Neural progenitor cell (in vitro differentiated cells): ENCODE measurements around the gene THSD4. TPM values are rescaled to one million over a fixed set of nuclear protein-coding genes. Genes with fewer than 3 reads are reported as not detected.
"Not testable (repeated sequence)": the region's sequence is repeated elsewhere in the genome, so short reads cannot be mapped to it uniquely, and the experiment has no call there.

Experiments
- DNase-seq: peaks from one replicate; pipeline ENCODE4 v3.0.0-alpha.2; 2016; ENCODE audit warnings: low spot score
- H2AFZ ChIP-seq: fragments of 200-600 bp; sonication (generic); replicated peaks from 2 replicates; pipeline ENCODE4 v1.6.1; 2016; ENCODE audit warnings: antibody characterized with exemption
- H3F3A ChIP-seq: fragments of 200-600 bp; sonication (generic); 2 replicates; pipeline ENCODE4 v1.6.1; 2016; ENCODE audit warnings: antibody characterized with exemption, low read depth
- H3K27ac ChIP-seq: fragments of 200-600 bp; sonication (generic); 2 replicates; pipeline ENCODE4 v1.5.1; 2016; ENCODE audit warnings: mild to moderate bottlenecking
- H3K27me3 ChIP-seq: fragments of 200-600 bp; sonication (generic); 2 replicates; pipeline ENCODE4 v1.6.1; 2016; ENCODE audit warnings: mild to moderate bottlenecking, moderate library complexity
- H3K36me3 ChIP-seq: fragments of 200-600 bp; sonication (generic); 2 replicates; pipeline ENCODE4 v1.5.1; 2016
- H3K4me1 ChIP-seq: fragments of 200-600 bp; sonication (generic); 2 replicates; pipeline ENCODE4 v1.6.1; 2016; ENCODE audit warnings: mixed run types
- H3K4me2 ChIP-seq: fragments of 200-600 bp; sonication (generic); 2 replicates; pipeline ENCODE4 v1.6.1; 2016
- H3K4me3 ChIP-seq: fragments of 200-600 bp; sonication (generic); 2 replicates; pipeline ENCODE4 v1.5.1; 2016
- H3K79me2 ChIP-seq: fragments of 200-600 bp; sonication (generic); 2 replicates; pipeline ENCODE4 v1.6.1; 2016; ENCODE audit warnings: low read depth
- H3K9ac ChIP-seq: fragments of 200-600 bp; sonication (generic); 2 replicates; pipeline ENCODE4 v1.6.1; 2016
- H3K9me3 ChIP-seq: fragments of 200-600 bp; sonication (generic); 2 replicates; pipeline ENCODE4 v1.5.1; 2016; ENCODE audit warnings: low read depth
- H4K20me1 ChIP-seq: fragments of 200-600 bp; sonication (generic); 2 replicates; pipeline ENCODE4 v1.6.1; 2016; ENCODE audit warnings: low read depth
- H3K27ac Mint-ChIP-seq: 3 replicates; pipeline ENCODE4 v1.8.0; 2021; ENCODE audit warnings: mixed read lengths
- H3K27me3 Mint-ChIP-seq: 2 replicates; pipeline ENCODE4 v1.8.0; 2022; ENCODE audit warnings: low read depth, mild to moderate bottlenecking, inconsistent platforms, moderate library complexity, mixed read lengths; ENCODE audit not compliant: insufficient read depth
- H3K36me3 Mint-ChIP-seq: 3 replicates; pipeline ENCODE4 v1.8.0; 2021; ENCODE audit warnings: mixed read lengths
- H3K4me1 Mint-ChIP-seq: 3 replicates; pipeline ENCODE4 v1.8.0; 2021; ENCODE audit warnings: mixed read lengths
- H3K4me3 Mint-ChIP-seq: 3 replicates; pipeline ENCODE4 v1.8.0; 2021; ENCODE audit warnings: mild to moderate bottlenecking, moderate library complexity, mixed read lengths
- H3K9me3 Mint-ChIP-seq: 3 replicates; pipeline ENCODE4 v1.8.0; 2020; ENCODE audit warnings: mixed read lengths
- CTCF ChIP-seq: fragments of 200-600 bp; sonication (generic); IDR thresholded peaks from 2 replicates; pipeline ENCODE4 v1.5.1; 2017; ENCODE audit warnings: antibody characterized with exemption, mild to moderate bottlenecking
- EZH2 ChIP-seq: fragments of 200-600 bp; sonication (generic); IDR thresholded peaks from 2 replicates; pipeline ENCODE4 v1.6.1; 2017; ENCODE audit warnings: antibody characterized with exemption, mild to moderate bottlenecking, moderate library complexity
- EZH2phosphoT487 ChIP-seq: fragments of 200-600 bp; sonication (generic); IDR thresholded peaks from 2 replicates; pipeline ENCODE4 v1.6.1; 2017; ENCODE audit warnings: antibody characterized with exemption
- total RNA-seq: library from RNA; depleted of rRNA; stranded (reverse); fragments of >200 nt; gene quantifications from 2 replicates; pipeline ENCODE4 v1.2.3, GENCODE V29; 2015; ENCODE audit warnings: low replicate concordance

THSD4 gene
- total RNA-seq, 1 donor from 2014 or later: 2.4 TPM

GRCh38 chr15:71364117-71364584 lies 248.9 kb downstream of the THSD4 start:
- Histone ChIP-seq H4K20me1 (no peaks in the 10 kb centered on the region), H3K4me1 (peaks cover 9% of the 10 kb centered on the region), H2AFZ (no peak overlapping the region), H3K36me3 (no peaks in the 10 kb centered on the region), H3K4me3 (no peak overlapping the region), H3K9ac (no peak overlapping the region), H3F3A (no peaks in the 10 kb centered on the region), H3K79me2 (no peaks in the 10 kb centered on the region), H3K27me3 (no peaks in the 10 kb centered on the region), H3K27ac (no peak overlapping the region), H3K4me2 (no peak overlapping the region), H3K9me3 (no peaks in the 10 kb centered on the region)
- no peaks in the 10 kb centered on the region for H3K27me3 Mint-ChIP-seq
- no peaks in the 10 kb centered on the region for H3K9me3 Mint-ChIP-seq
- H3K4me3 Mint-ChIP-seq: no peak overlapping the region
- H3K4me1 Mint-ChIP-seq: no peaks in the 10 kb centered on the region
- TF ChIP-seq CTCF (no peak), EZH2 (no peak), EZH2phosphoT487 (no peak)
- no peaks in the 10 kb centered on the region for H3K36me3 Mint-ChIP-seq
- DNase-seq: no peak
- H3K27ac Mint-ChIP-seq: no peak overlapping the region

- Mint-ChIP-seq H3K4me3 (no peak overlapping the region), H3K4me1 (no peaks in the 10 kb centered on the region), H3K36me3 (no peaks in the 10 kb centered on the region), H3K27ac (no peak overlapping the region), H3K27me3 (no peaks in the 10 kb centered on the region), H3K9me3 (no peaks in the 10 kb centered on the region)
- Histone ChIP-seq H3K9me3 (no peaks in the 10 kb centered on the region), H3K36me3 (no peaks in the 10 kb centered on the region), H3K79me2 (no peaks in the 10 kb centered on the region), H3K27ac (no peak overlapping the region), H3K4me2 (no peak overlapping the region), H3K27me3 (no peaks in the 10 kb centered on the region), H3F3A (no peaks in the 10 kb centered on the region), H3K4me1 (peaks cover 9% of the 10 kb centered on the region), H3K4me3 (no peak overlapping the region), H4K20me1 (no peaks in the 10 kb centered on the region), H3K9ac (no peak overlapping the region), H2AFZ (no peak overlapping the region)
- TF ChIP-seq EZH2: no peak
- TF ChIP-seq CTCF: no peak
- TF ChIP-seq EZH2phosphoT487: no peak
- DNase-seq: no peak
Observed at GRCh38 chr15:71366522-71366921, 251.3 kb downstream of the THSD4 start.

GRCh38 chr15:71366926-71367325 lies 251.7 kb downstream of the THSD4 start:
- H3K4me3 ChIP-seq: no peak overlapping the region
- no peaks in the 10 kb centered on the region for H3K79me2 ChIP-seq
- no peaks in the 10 kb centered on the region for H3K36me3 Mint-ChIP-seq
- no peak overlapping the region for H2AFZ ChIP-seq
- H3K4me1 Mint-ChIP-seq: no peaks in the 10 kb centered on the region
- H3K27ac ChIP-seq: no peak overlapping the region
- H3K27ac Mint-ChIP-seq: no peak overlapping the region
- no peak overlapping the region for H3K4me3 Mint-ChIP-seq
- H4K20me1 ChIP-seq: no peaks in the 10 kb centered on the region
- no peak overlapping the region for H3K4me2 ChIP-seq
- peaks cover 9% of the 10 kb centered on the region for H3K4me1 ChIP-seq
- no peaks in the 10 kb centered on the region for H3F3A ChIP-seq
- TF ChIP-seq EZH2: no peak
- no peak for TF ChIP-seq EZH2phosphoT487
- TF ChIP-seq CTCF: no peak
- no peaks in the 10 kb centered on the region for H3K36me3 ChIP-seq
- H3K9me3 ChIP-seq: no peaks in the 10 kb centered on the region
- no peaks in the 10 kb centered on the region for H3K27me3 ChIP-seq
- H3K27me3 Mint-ChIP-seq: no peaks in the 10 kb centered on the region
- H3K9me3 Mint-ChIP-seq: no peaks in the 10 kb centered on the region
- DNase-seq: no peak
- no peak overlapping the region for H3K9ac ChIP-seq

GRCh38 chr15:71367737-71368136 lies 252.5 kb downstream of the THSD4 start:
- H3K9me3 Mint-ChIP-seq, H3K4me1 Mint-ChIP-seq, H3K9ac ChIP-seq, H3K36me3 Mint-ChIP-seq, H3F3A ChIP-seq, H3K36me3 ChIP-seq, H3K4me1 ChIP-seq, DNase-seq, H3K9me3 ChIP-seq, H3K27ac ChIP-seq, H3K4me3 Mint-ChIP-seq, H3K4me2 ChIP-seq, H3K4me3 ChIP-seq, H3K27me3 ChIP-seq, H3K27me3 Mint-ChIP-seq, H2AFZ ChIP-seq, H3K79me2 ChIP-seq, H3K27ac Mint-ChIP-seq, H4K20me1 ChIP-seq: not testable (repeated sequence)

GRCh38 chr15:71372769-71373168 lies 257.5 kb downstream of the THSD4 start:
- H3K36me3 ChIP-seq, H4K20me1 ChIP-seq, H3K4me1 Mint-ChIP-seq, H3K9ac ChIP-seq, H3K4me3 ChIP-seq, H3K27me3 ChIP-seq, H3K27ac Mint-ChIP-seq, H3F3A ChIP-seq, DNase-seq, H3K9me3 ChIP-seq, H2AFZ ChIP-seq, H3K27me3 Mint-ChIP-seq, H3K9me3 Mint-ChIP-seq, H3K36me3 Mint-ChIP-seq, H3K4me3 Mint-ChIP-seq, H3K4me2 ChIP-seq, H3K4me1 ChIP-seq, H3K79me2 ChIP-seq, H3K27ac ChIP-seq: not testable (repeated sequence)
